ENCODE measurements around the gene SMARCB1.

Gene SMARCB1

DNA sequence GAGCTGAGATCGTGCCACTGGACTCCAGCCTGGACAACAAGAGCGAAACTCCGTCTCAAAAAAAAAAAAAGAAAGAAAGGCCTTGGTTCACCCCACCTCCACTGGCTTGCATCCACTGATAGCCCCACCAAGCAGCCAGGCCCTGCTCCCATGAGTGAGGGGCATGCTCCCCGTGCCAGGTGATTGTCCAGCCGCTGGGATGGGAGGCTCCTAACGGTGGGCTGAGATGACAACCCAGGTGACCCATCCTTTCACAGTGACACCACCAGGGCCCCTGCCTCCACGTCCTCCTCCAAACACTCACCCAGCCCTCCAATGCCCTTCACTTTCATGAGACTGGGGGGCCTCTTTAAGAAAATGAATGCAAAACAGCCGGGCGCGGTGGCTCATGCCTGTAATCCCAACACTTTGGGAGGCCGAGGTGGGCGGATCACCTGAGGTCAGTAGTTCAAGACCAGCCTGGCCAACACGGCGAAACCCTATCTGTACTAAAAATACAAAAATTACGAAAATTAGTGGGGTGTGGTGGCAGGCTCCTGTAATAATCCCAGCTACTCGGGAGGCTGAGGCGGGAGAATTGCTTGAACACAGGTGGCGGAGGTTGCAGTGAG, 60.6 kb downstream of the SMARCB1 start:
- H3K4me2 ChIP-seq (ENCODE audit: low read depth, low read length, poor library complexity, severe bottlenecking), result peak overlapping the region; percentile 8
- no peaks in the 10 kb centered on the region for H3K27me3 ChIP-seq (ENCODE audit: low read length)
- no peak overlapping the region for H3K4me3 ChIP-seq (ENCODE audit: insufficient read depth, low read length, poor library complexity, severe bottlenecking)
- H3K9me3 ChIP-seq (ENCODE audit: insufficient read depth, low read length), result no peaks in the 10 kb centered on the region
- TF ChIP-seq, protein P1, sequence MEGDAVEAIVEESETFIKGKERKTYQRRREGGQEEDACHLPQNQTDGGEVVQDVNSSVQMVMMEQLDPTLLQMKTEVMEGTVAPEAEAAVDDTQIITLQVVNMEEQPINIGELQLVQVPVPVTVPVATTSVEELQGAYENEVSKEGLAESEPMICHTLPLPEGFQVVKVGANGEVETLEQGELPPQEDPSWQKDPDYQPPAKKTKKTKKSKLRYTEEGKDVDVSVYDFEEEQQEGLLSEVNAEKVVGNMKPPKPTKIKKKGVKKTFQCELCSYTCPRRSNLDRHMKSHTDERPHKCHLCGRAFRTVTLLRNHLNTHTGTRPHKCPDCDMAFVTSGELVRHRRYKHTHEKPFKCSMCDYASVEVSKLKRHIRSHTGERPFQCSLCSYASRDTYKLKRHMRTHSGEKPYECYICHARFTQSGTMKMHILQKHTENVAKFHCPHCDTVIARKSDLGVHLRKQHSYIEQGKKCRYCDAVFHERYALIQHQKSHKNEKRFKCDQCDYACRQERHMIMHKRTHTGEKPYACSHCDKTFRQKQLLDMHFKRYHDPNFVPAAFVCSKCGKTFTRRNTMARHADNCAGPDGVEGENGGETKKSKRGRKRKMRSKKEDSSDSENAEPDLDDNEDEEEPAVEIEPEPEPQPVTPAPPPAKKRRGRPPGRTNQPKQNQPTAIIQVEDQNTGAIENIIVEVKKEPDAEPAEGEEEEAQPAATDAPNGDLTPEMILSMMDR (IDR thresholded peaks at IDR 0.05; ENCODE audit: insufficient read depth, low read length, poor library complexity, severe bottlenecking), result no peak
- no peak for TF ChIP-seq EZH2phosphoT487 (conservative IDR thresholded peaks at IDR 0.05; ENCODE audit: low read length)
- H3F3A ChIP-seq (ENCODE audit: insufficient read depth), result peaks cover 6% of the 10 kb centered on the region; the same call in 1 of the 2 replicates
- H3K79me2 ChIP-seq (ENCODE audit: insufficient read depth, low read length), result no peaks in the 10 kb centered on the region
- H3K9ac ChIP-seq (ENCODE audit: low read length), result no peak overlapping the region
- H4K20me1 ChIP-seq (ENCODE audit: low read depth, low read length), result no peaks in the 10 kb centered on the region
- H3K36me3 ChIP-seq (ENCODE audit: low read length), result no peaks in the 10 kb centered on the region
- H3K27ac ChIP-seq (ENCODE audit: low read depth, low read length), result no peak overlapping the region
- no peaks in the 10 kb centered on the region for H3K9me2 ChIP-seq (replicated peaks; ENCODE audit: insufficient read depth, low read length)
- H2AFZ ChIP-seq (ENCODE audit: low read depth, low read length, severe bottlenecking), result no peak overlapping the region

DNA sequence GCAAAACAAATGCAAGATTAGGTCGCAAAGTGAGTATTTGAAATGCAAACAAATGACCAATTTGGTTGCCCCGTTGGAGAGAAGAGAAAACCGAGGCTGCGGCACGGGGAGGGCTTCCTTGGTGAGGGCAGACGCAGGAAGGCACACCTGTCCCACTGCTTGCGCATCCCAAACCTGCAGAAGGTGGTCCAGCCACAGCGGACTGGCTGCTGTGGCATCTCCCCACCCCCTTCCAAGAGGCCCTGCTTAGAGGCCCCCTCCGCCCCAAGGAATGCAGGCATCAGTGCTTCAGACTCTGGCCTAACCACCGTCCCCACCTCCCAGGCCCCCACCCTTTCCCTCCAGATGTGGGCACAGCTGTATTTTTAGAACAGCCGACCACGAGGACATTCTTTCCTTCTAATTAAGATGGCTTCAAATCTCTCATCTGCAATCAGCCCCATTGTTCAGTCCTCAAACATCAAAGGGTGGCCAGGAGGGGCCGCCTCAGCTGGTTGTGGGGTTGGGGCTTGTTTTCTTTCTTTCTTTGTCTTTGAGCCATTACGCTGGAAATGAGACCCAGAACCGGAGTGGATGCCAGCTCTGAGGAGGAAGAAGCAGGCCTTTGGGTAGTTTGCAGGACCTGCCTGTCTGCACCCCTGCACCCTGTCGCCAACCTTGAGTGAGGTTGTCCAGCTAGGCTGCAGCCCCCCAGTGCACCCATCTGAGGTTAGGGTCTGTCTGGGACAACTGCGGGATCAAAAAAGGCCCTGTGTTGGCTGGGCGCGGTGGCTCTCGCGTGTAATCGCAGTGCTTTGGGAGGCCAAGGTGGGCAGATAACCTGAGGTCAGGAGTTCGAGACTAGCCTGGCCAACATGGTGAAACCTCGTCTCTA, 61.5 kb downstream of the SMARCB1 start:
- no peaks in the 10 kb centered on the region for H3K27me3 ChIP-seq (ENCODE audit: low read length)
- H3K27ac ChIP-seq (ENCODE audit: low read depth, low read length), result no peak overlapping the region; the same call in 1 of the 2 replicates
- H3K4me3 ChIP-seq (ENCODE audit: insufficient read depth, low read length, poor library complexity, severe bottlenecking), result no peak overlapping the region
- TF ChIP-seq EZH2phosphoT487 (conservative IDR thresholded peaks at IDR 0.05; ENCODE audit: low read length), result no peak
- TF ChIP-seq, protein P1 (IDR thresholded peaks at IDR 0.05; ENCODE audit: insufficient read depth, low read length, poor library complexity, severe bottlenecking), result no peak
- peaks cover 6% of the 10 kb centered on the region; the same call in 1 of the 2 replicates for H3F3A ChIP-seq (ENCODE audit: insufficient read depth)
- H3K36me3 ChIP-seq (ENCODE audit: low read length), result no peaks in the 10 kb centered on the region
- H3K79me2 ChIP-seq (ENCODE audit: insufficient read depth, low read length), result no peaks in the 10 kb centered on the region
- H4K20me1 ChIP-seq (ENCODE audit: low read depth, low read length), result no peaks in the 10 kb centered on the region
- no peaks in the 10 kb centered on the region for H3K9me2 ChIP-seq (replicated peaks; ENCODE audit: insufficient read depth, low read length)
- no peak overlapping the region for H2AFZ ChIP-seq (ENCODE audit: low read depth, low read length, severe bottlenecking)
- peak overlapping the region; percentile 8 for H3K4me2 ChIP-seq (ENCODE audit: low read depth, low read length, poor library complexity, severe bottlenecking)
- no peak overlapping the region for H3K9ac ChIP-seq (ENCODE audit: low read length)
- H3K9me3 ChIP-seq (ENCODE audit: insufficient read depth, low read length), result no peaks in the 10 kb centered on the region

DNA sequence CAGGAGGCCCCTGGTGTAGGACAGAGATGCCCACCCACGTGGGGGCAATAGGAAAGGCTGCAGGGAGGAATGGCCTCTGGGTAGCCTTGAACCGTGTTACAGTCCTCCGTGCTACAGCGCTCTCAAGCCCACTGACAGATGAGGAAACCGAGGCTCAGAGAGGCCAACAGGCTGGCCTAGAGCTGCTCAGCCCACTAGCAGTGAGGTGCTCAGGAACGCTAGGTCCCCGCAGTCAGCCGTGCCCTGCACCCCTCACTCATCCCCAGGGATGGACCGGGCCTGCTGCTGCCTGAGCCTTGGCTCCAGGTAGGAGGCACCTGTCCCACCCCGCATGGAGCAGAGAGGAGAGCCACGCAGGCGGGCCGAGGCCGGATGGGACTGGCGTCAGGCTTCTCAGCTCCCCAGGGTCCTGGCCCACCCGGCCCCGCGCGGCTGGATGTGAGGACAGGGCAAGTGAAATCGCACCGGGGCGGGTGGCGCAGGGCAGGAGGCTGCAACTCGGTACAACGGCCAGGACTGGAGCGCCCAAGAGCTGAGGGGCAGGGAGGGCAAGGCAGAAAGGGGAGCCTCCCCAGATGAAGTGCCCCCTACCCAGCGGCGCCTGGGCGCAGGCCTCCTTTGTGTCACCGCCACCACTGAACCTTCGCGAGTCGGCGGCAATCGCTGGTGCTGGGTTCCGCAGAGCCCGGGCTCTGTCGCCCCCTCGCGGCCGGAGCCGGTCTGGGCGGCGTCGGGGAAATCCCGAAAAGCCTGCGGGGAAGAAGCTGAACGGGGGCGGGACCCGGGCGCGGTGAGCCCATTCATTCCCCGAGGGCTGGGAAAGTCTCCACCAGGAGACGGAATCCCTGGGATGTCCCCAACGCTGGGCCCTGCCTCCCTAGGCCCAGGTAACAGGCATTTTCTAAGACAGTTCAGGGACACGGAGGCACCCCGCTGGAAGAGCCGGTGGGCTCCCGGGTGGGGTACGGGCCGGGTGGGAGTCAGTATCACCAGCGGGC, 62.5 kb downstream of the SMARCB1 start:
- Histone ChIP-seq H3K79me2 (ENCODE audit: insufficient read depth, low read length) (no peaks in the 10 kb centered on the region), H3K27ac (ENCODE audit: low read depth, low read length) (no peak overlapping the region), H3K36me3 (ENCODE audit: low read length) (no peaks in the 10 kb centered on the region), H3K9me2 (replicated peaks; ENCODE audit: insufficient read depth, low read length) (no peaks in the 10 kb centered on the region), H3F3A (ENCODE audit: insufficient read depth) (0 out of 2 replicates have a peak, but pooled peaks cover under 1% of the 10 kb centered on the region), H4K20me1 (ENCODE audit: low read depth, low read length) (no peaks in the 10 kb centered on the region), H3K4me2 (ENCODE audit: low read depth, low read length, poor library complexity, severe bottlenecking) (peak overlapping the region; percentile 53), H3K9ac (ENCODE audit: low read length) (no peak overlapping the region), H3K27me3 (ENCODE audit: low read length) (no peaks in the 10 kb centered on the region), H2AFZ (ENCODE audit: low read depth, low read length, severe bottlenecking) (no peak overlapping the region), H3K4me3 (ENCODE audit: insufficient read depth, low read length, poor library complexity, severe bottlenecking) (no peak overlapping the region), H3K9me3 (ENCODE audit: insufficient read depth, low read length) (no peaks in the 10 kb centered on the region)
- TF ChIP-seq EZH2phosphoT487 (conservative IDR thresholded peaks at IDR 0.05; ENCODE audit: low read length), result no peak
- TF ChIP-seq, protein P1 (IDR thresholded peaks at IDR 0.05; ENCODE audit: insufficient read depth, low read length, poor library complexity, severe bottlenecking), result peak; percentile 90

All from SU-DHL-6 (cell line).